ENCODE data around the gene ACVR1B.

ACVR1B gene

DNA sequence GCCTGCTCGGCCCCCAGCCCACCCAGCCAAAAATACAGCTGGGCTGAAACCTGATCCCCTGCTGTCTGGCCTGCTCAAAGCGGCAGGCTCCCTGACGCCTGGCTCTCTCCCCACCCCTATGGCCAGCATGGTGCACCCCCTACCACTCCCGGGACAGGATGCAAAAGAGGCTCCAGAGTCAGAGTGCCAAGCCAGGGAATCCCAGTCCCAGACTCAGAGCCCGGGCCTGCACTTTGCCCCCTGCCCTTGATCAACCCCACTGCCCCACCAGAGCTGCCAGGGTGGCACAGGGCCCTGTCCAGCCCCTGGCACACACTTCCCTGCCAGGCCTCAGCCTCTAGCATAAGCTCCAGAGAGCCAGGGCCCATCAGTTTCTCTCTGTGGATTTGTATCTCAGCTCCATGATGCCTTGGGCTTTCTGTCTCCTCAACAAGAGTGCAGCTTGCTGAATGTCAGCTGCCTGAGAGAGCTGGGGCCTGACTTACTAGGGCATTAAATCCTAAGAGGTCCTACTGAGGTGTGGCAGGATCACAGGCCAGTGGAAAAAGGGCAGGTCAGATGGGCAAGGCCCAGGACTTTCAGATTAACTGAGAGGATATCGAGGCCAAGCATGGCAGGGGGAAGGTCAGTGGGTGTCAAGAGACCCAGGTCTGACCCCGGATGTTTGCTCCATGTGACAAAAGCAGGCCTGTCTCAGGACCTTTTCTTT, 30.3 kb upstream of the ACVR1B start:
- peaks cover 8% of the 10 kb centered on the region for H3K27me3 ChIP-seq (ENCODE audit: control insufficient read depth, insufficient read depth, low read length)
- H3K9me3 ChIP-seq (ENCODE audit: control insufficient read depth, low read depth, low read length) = no peaks in the 10 kb centered on the region
- peaks cover 12% of the 10 kb centered on the region for H3K4me1 ChIP-seq (ENCODE audit: control insufficient read depth, low read depth, low read length)
- no peaks in the 10 kb centered on the region for H3K36me3 ChIP-seq (ENCODE audit: control insufficient read depth, low read depth, low read length)
- no peak overlapping the region for H3K9ac ChIP-seq (ENCODE audit: low read length)
- H3K27ac ChIP-seq (ENCODE audit: low read length) = no peak overlapping the region
- no peak overlapping the region for H3K4me3 ChIP-seq (ENCODE audit: low read length)

DNA sequence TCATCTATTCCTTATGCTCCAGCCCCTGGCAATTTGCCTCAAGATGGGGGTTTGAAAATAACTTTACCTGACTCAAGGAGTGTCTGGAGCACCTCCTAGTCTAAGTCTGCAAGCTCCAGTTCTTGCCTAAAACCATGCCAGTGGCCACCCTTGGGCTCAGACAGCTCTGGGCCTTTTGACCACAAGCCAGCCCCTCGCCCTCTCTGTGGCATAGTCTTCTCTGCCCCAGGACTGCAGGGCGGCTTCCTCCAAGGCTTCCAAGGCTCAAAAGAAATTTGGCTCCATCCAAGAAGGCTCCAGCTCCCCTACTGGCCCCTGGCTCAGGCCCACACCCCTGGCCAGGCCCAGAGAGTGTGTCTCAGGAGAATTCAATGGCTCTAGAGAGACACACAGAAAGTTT, 29.4 kb upstream of the ACVR1B start:
- Histone ChIP-seq H3K4me1 (ENCODE audit: control insufficient read depth, low read depth, low read length) (peaks cover 12% of the 10 kb centered on the region), H3K9me3 (ENCODE audit: control insufficient read depth, low read depth, low read length) (no peaks in the 10 kb centered on the region), H3K27ac (ENCODE audit: low read length) (no peak overlapping the region), H3K36me3 (ENCODE audit: control insufficient read depth, low read depth, low read length) (no peaks in the 10 kb centered on the region), H3K9ac (ENCODE audit: low read length) (no peak overlapping the region), H3K27me3 (ENCODE audit: control insufficient read depth, insufficient read depth, low read length) (peaks cover 8% of the 10 kb centered on the region), H3K4me3 (ENCODE audit: low read length) (no peak overlapping the region)

DNA sequence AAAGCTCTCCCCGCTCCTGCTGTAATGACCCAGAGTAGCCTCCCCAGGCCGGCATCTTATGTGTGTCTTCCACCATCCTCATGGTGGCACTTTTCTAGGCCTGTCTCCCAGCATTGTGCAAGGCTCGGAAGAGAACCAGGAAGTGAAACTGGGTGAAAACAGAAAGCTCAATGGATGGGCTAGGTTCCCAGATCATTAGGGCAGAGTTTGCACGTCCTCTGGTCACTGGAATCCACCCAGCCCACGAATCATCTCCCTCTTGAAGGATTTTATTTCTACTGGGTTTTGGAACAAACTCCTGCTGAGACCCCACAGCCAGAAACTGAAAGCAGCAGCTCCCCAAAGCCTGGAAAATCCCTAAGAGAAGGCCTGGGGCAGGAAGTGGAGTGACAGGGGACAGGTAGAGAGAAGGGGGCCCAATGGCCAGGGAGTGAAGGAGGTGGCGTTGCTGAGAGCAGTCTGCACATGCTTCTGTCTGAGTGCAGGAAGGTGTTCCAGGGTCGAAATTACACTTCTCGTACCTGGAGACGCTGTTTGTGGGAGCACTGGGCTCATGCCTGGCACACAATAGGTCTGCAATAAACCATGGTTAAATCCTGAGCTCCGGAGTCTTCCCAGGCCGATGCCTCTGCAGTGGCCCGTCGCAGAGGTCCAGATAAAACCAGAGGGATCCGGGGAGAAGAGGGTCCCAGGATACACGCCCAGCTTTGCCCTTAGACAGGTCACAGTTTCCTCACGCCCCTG, 28.6 kb upstream of the ACVR1B start:
- peaks cover 12% of the 10 kb centered on the region for H3K4me1 ChIP-seq (ENCODE audit: control insufficient read depth, low read depth, low read length)
- no peak overlapping the region for H3K9ac ChIP-seq (ENCODE audit: low read length)
- peaks cover 8% of the 10 kb centered on the region for H3K27me3 ChIP-seq (ENCODE audit: control insufficient read depth, insufficient read depth, low read length)
- no peak overlapping the region for H3K27ac ChIP-seq (ENCODE audit: low read length)
- H3K9me3 ChIP-seq (ENCODE audit: control insufficient read depth, low read depth, low read length) = no peaks in the 10 kb centered on the region
- no peak overlapping the region for H3K4me3 ChIP-seq (ENCODE audit: low read length)
- H3K36me3 ChIP-seq (ENCODE audit: control insufficient read depth, low read depth, low read length) = no peaks in the 10 kb centered on the region

GRCh38 chr12:51923506-51924365, 27.8 kb upstream of the ACVR1B start:
- Histone ChIP-seq H3K27me3 (ENCODE audit: control insufficient read depth, insufficient read depth, low read length) (peaks cover 8% of the 10 kb centered on the region), H3K9me3 (ENCODE audit: control insufficient read depth, low read depth, low read length) (no peaks in the 10 kb centered on the region), H3K4me1 (ENCODE audit: control insufficient read depth, low read depth, low read length) (peaks cover 12% of the 10 kb centered on the region), H3K27ac (ENCODE audit: low read length) (no peak overlapping the region), H3K9ac (ENCODE audit: low read length) (no peak overlapping the region), H3K36me3 (ENCODE audit: control insufficient read depth, low read depth, low read length) (no peaks in the 10 kb centered on the region), H3K4me3 (ENCODE audit: low read length) (peak overlapping the region; percentile 31)

DNA sequence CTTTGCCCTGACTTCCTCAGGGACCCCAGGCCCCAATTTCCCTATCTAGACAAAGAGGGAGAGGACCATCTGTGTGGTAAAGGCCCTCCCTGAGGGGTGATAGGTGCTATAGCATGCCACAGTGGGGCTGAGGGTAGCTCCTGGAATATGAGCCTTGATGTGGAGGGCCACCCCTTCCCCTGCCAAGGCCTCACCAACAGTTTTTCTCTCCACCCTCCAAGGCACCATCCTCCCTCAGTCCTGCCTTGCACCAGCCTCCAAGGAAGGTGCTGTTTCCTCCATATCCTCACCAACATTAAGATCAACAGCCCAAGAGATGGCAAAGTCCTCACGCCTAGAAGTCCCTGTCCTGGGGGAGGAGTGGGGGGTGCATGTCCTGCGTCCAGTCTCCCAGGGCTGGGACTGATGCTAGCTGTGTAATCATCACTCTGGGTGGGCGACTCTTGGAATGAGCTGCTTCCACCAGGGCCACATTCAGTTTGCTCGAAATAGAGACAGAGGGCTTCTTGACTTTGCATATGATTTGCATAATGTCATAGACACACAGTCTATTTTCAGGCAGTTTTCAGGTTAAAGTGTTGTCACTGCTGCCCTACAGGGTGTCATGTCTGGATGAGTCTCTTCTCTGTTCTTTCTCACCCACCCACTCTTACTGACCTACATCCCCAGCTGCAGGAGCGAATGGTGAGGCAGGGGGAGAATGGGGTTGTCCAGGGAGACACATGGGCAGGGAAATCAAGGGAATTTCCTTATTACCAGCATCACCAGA, 26.8 kb upstream of the ACVR1B start:
- Histone ChIP-seq H3K4me3 (ENCODE audit: low read length) (no peak overlapping the region), H3K36me3 (ENCODE audit: control insufficient read depth, low read depth, low read length) (no peaks in the 10 kb centered on the region), H3K9ac (ENCODE audit: low read length) (no peak overlapping the region), H3K4me1 (ENCODE audit: control insufficient read depth, low read depth, low read length) (peaks cover 12% of the 10 kb centered on the region), H3K27me3 (ENCODE audit: control insufficient read depth, insufficient read depth, low read length) (peaks cover 8% of the 10 kb centered on the region), H3K9me3 (ENCODE audit: control insufficient read depth, low read depth, low read length) (no peaks in the 10 kb centered on the region), H3K27ac (ENCODE audit: low read length) (no peak overlapping the region)

GRCh38 chr12:51925346-51926063, 26.0 kb upstream of the ACVR1B start:
- H3K36me3 ChIP-seq (ENCODE audit: control insufficient read depth, low read depth, low read length) = no peaks in the 10 kb centered on the region
- H3K9ac ChIP-seq (ENCODE audit: low read length) = no peak overlapping the region
- H3K9me3 ChIP-seq (ENCODE audit: control insufficient read depth, low read depth, low read length) = no peaks in the 10 kb centered on the region
- peaks cover 8% of the 10 kb centered on the region for H3K27me3 ChIP-seq (ENCODE audit: control insufficient read depth, insufficient read depth, low read length)
- no peak overlapping the region for H3K4me3 ChIP-seq (ENCODE audit: low read length)
- peaks cover 12% of the 10 kb centered on the region for H3K4me1 ChIP-seq (ENCODE audit: control insufficient read depth, low read depth, low read length)
- H3K27ac ChIP-seq (ENCODE audit: low read length) = no peak overlapping the region

DNA sequence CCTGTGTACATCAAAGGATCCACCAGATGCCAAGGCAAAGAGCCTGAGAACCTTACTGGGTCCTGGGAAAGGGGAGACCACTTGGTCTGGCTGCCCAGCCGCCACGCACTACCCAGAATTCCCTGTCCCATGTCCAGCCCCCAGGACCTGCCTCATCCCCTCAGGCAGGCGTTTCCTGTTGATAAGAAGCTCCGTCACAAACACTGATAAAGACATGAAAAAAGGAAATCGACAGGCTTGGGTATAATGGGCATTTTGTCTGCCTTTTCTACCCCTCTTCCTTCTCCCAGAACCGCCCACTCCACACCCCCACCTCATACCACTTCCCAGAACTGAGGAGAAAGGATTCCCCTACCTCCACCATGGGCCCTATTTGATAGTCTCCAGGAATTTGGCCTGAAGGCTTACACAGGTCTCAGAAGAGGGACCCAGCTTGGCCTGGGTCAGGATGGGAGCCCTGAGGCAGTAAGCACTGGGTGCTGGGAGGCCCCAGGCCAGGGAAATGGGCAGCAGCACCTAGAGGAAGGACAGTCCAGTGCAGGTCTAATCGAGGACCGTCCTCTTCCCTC, 25.4 kb upstream of the ACVR1B start:
- H3K27ac ChIP-seq (ENCODE audit: low read length) = no peak overlapping the region

GRCh38 chr12:51926718-51927117, 24.8 kb upstream of the ACVR1B start:
- Histone ChIP-seq H3K9ac (ENCODE audit: low read length) (no peak overlapping the region), H3K27me3 (ENCODE audit: control insufficient read depth, insufficient read depth, low read length) (peaks cover 8% of the 10 kb centered on the region), H3K4me1 (ENCODE audit: control insufficient read depth, low read depth, low read length) (peaks cover 6% of the 10 kb centered on the region)

More for the DNA sequence above, 25.4 kb upstream of the ACVR1B start:
- Histone ChIP-seq H3K9ac (ENCODE audit: low read length) (no peak overlapping the region), H3K27me3 (ENCODE audit: control insufficient read depth, insufficient read depth, low read length) (peaks cover 8% of the 10 kb centered on the region), H3K4me1 (ENCODE audit: control insufficient read depth, low read depth, low read length) (peaks cover 9% of the 10 kb centered on the region), H3K36me3 (ENCODE audit: control insufficient read depth, low read depth, low read length) (no peaks in the 10 kb centered on the region), H3K9me3 (ENCODE audit: control insufficient read depth, low read depth, low read length) (no peaks in the 10 kb centered on the region), H3K4me3 (ENCODE audit: low read length) (no peak overlapping the region)

GRCh38 chr12:51932218-51933076, 19.1 kb upstream of the ACVR1B start:
- no peaks in the 10 kb centered on the region for H3K4me1 ChIP-seq (ENCODE audit: control insufficient read depth, low read depth, low read length)
- H3K9ac ChIP-seq (ENCODE audit: low read length) = no peak overlapping the region
- no peak overlapping the region for H3K4me3 ChIP-seq (ENCODE audit: low read length)
- H3K9me3 ChIP-seq (ENCODE audit: control insufficient read depth, low read depth, low read length) = no peaks in the 10 kb centered on the region
- no peak overlapping the region for H3K27ac ChIP-seq (ENCODE audit: low read length)
- no peaks in the 10 kb centered on the region for H3K36me3 ChIP-seq (ENCODE audit: control insufficient read depth, low read depth, low read length)
- H3K27me3 ChIP-seq (ENCODE audit: control insufficient read depth, insufficient read depth, low read length) = no peaks in the 10 kb centered on the region

More at GRCh38 chr12:51926718-51927117, 24.8 kb upstream of the ACVR1B start:
- no peak overlapping the region for H3K4me3 ChIP-seq (ENCODE audit: low read length)
- H3K9me3 ChIP-seq (ENCODE audit: control insufficient read depth, low read depth, low read length) = no peaks in the 10 kb centered on the region
- no peaks in the 10 kb centered on the region for H3K36me3 ChIP-seq (ENCODE audit: control insufficient read depth, low read depth, low read length)
- H3K27ac ChIP-seq (ENCODE audit: low read length) = no peak overlapping the region

- H3K36me3 ChIP-seq (ENCODE audit: control insufficient read depth, low read depth, low read length) = no peaks in the 10 kb centered on the region
- no peaks in the 10 kb centered on the region for H3K27me3 ChIP-seq (ENCODE audit: control insufficient read depth, insufficient read depth, low read length)
Observed at GRCh38 chr12:51934080-51934479, 17.4 kb upstream of the ACVR1B start.

More at GRCh38 chr12:51934080-51934479, 17.4 kb upstream of the ACVR1B start:
- H3K9ac ChIP-seq (ENCODE audit: low read length) = no peak overlapping the region
- H3K4me3 ChIP-seq (ENCODE audit: low read length) = no peak overlapping the region
- no peaks in the 10 kb centered on the region for H3K9me3 ChIP-seq (ENCODE audit: control insufficient read depth, low read depth, low read length)
- no peak overlapping the region for H3K27ac ChIP-seq (ENCODE audit: low read length)
- no peaks in the 10 kb centered on the region for H3K4me1 ChIP-seq (ENCODE audit: control insufficient read depth, low read depth, low read length)
